IPS-11a (cell line): ENCODE data around the gene NADK.
A peak's percentile ranks its signal among the peaks of the same experiment; 100 is the strongest.
"Not testable (repeated sequence)": the region's sequence is repeated elsewhere in the genome, so short reads cannot be mapped to it uniquely, and the experiment has no call there.

Source experiments
- H3K4me3 ChIP-seq: one replicate; pipeline ENCODE4 v1.5.1; 2013; ENCODE audit warnings: low read depth, low read length, control low read depth

Gene NADK

GRCh38 chr1:1752190-1752589 is 26.1 kb downstream of the NADK start:
- no peak overlapping the region for H3K4me3 ChIP-seq

- H3K4me3 ChIP-seq, result not testable (repeated sequence)
Measured at GRCh38 chr1:1749941-1750340, 28.3 kb downstream of the NADK start.

- H3K4me3 ChIP-seq, result no peak overlapping the region
Measured at GRCh38 chr1:1748686-1749321, 29.5 kb downstream of the NADK start.

- not testable (repeated sequence) for H3K4me3 ChIP-seq
Measured at GRCh38 chr1:1746566-1746909, 31.7 kb downstream of the NADK start.

- not testable (repeated sequence) for H3K4me3 ChIP-seq
Measured at GRCh38 chr1:1745651-1746565, 32.4 kb downstream of the NADK start.

- not testable (repeated sequence) for H3K4me3 ChIP-seq
Measured at GRCh38 chr1:1742529-1742928, 35.7 kb downstream of the NADK start.

- not testable (repeated sequence) for H3K4me3 ChIP-seq
Measured at GRCh38 chr1:1741013-1741412, 37.3 kb downstream of the NADK start.

- not testable (repeated sequence) for H3K4me3 ChIP-seq
Measured at GRCh38 chr1:1738799-1739337, 39.4 kb downstream of the NADK start.

GRCh38 chr1:1737675-1738590 is 40.3 kb downstream of the NADK start:
- H3K4me3 ChIP-seq, result not testable (repeated sequence)

- H3K4me3 ChIP-seq, result no peak overlapping the region
Measured at GRCh38 chr1:1732381-1732780, 45.9 kb downstream of the NADK start.

- no peak overlapping the region for H3K4me3 ChIP-seq
Measured at GRCh38 chr1:1730870-1731269, 47.4 kb downstream of the NADK start.

GRCh38 chr1:1730230-1730629 is 48.0 kb downstream of the NADK start:
- H3K4me3 ChIP-seq, result not testable (repeated sequence)

- not testable (repeated sequence) for H3K4me3 ChIP-seq
Measured at GRCh38 chr1:1729116-1729816, 49.0 kb downstream of the NADK start.

- H3K4me3 ChIP-seq, result not testable (repeated sequence)
Measured at GRCh38 chr1:1728308-1729005, 49.8 kb downstream of the NADK start.

GRCh38 chr1:1727131-1727651 is 51.1 kb downstream of the NADK start:
- H3K4me3 ChIP-seq, result not testable (repeated sequence)

GRCh38 chr1:1726088-1726487 is 52.2 kb downstream of the NADK start:
- not testable (repeated sequence) for H3K4me3 ChIP-seq

GRCh38 chr1:1724035-1724864 is 54.0 kb downstream of the NADK start, which contains the start of gene CDK11A:
TSS of gene CDK11A (minus strand) at chr1:1724357. CDS start at chr1:1722818, 1,539 bp downstream.
- peak within 1 kb of the TSS; percentile 60 for H3K4me3 ChIP-seq

- no peak overlapping the region for H3K4me3 ChIP-seq
Measured at GRCh38 chr1:1721201-1721600, 57.1 kb downstream of the NADK start.
